Liver (tissue), 9 donors: ENCODE results near the gene SCAMP4. TPM values are rescaled to one million over a fixed set of nuclear protein-coding genes. Genes with fewer than 3 reads are reported as not detected.
"Not testable (repeated sequence)": the region's sequence is repeated elsewhere in the genome, so short reads cannot be mapped to it uniquely, and the experiment has no call there.

Experiments
- DNase-seq: peaks from one replicate; pipeline ENCODE4 v3.0.0-alpha.2; 2017; ENCODE audit warnings: low spot score
- H3K27ac ChIP-seq, 2 donors: one replicate each; pipeline ENCODE4 v1.7.0; 2013; ENCODE audit warnings: inconsistent platforms in 2 of 2, low read length in 2 of 2, control low read depth in 1 of 2, low read depth in 1 of 2, mild to moderate bottlenecking in 1 of 2
- H3K27me3 ChIP-seq, 4 donors: one replicate each; pipeline versions ENCODE4 v1.6.1 to v1.7.0; 2013; ENCODE audit warnings: low read length in 3 of 4, inconsistent platforms in 1 of 4, mild to moderate bottlenecking in 1 of 4, moderate library complexity in 1 of 4; ENCODE audit not compliant: control insufficient read depth in 4 of 4, insufficient read depth in 4 of 4
- H3K36me3 ChIP-seq, 4 donors: one replicate each; pipeline versions ENCODE4 v1.6.1 to v1.7.0; 2013; ENCODE audit warnings: low read length in 3 of 4, mild to moderate bottlenecking in 3 of 4, low read depth in 1 of 4, moderate library complexity in 1 of 4; ENCODE audit not compliant: control insufficient read depth in 4 of 4, insufficient read depth in 3 of 4
- H3K4me1 ChIP-seq, 4 donors: one replicate each; pipeline versions ENCODE4 v1.6.1 to v1.7.0; 2013; ENCODE audit warnings: low read length in 3 of 4, mild to moderate bottlenecking in 3 of 4, moderate library complexity in 1 of 4; ENCODE audit not compliant: control insufficient read depth in 4 of 4, insufficient read depth in 4 of 4
- H3K4me3 ChIP-seq, 3 donors: one replicate each; pipeline versions ENCODE4 v1.6.1 to v1.7.0; 2013; ENCODE audit warnings: low read length in 3 of 3, control low read depth in 1 of 3, low read depth in 1 of 3, mild to moderate bottlenecking in 1 of 3
- H3K9ac ChIP-seq, 2 donors: one replicate each; pipeline ENCODE4 v1.7.0; 2013; ENCODE audit warnings: low read length in 2 of 2, mild to moderate bottlenecking in 2 of 2, moderate library complexity in 2 of 2, control low read depth in 1 of 2, low read depth in 1 of 2
- H3K9me3 ChIP-seq, 4 donors: one replicate each; pipeline versions ENCODE4 v1.6.1 to v1.7.0; 2013; ENCODE audit warnings: low read length in 3 of 4; ENCODE audit not compliant: control insufficient read depth in 4 of 4
- EGR1 ChIP-seq, 2 donors: IDR thresholded peaks; 2 replicates each; pipeline ENCODE4 v1.6.1; 2016 to 2018; ENCODE audit warnings: antibody characterized with exemption in 2 of 2, low read depth in 2 of 2
- FOXA2 ChIP-seq: IDR thresholded peaks from 2 replicates; pipeline ENCODE4 v1.6.1; 2016; ENCODE audit warnings: antibody characterized with exemption
- GABPA ChIP-seq, 2 donors: IDR thresholded peaks in 1 of 2; conservative IDR thresholded peaks in 1 of 2; 2 replicates each; pipeline ENCODE4 v1.6.1; 2016; ENCODE audit warnings: antibody characterized with exemption in 2 of 2, mild to moderate bottlenecking in 1 of 2, moderate library complexity in 1 of 2
- REST ChIP-seq: IDR thresholded peaks from 2 replicates; pipeline ENCODE4 v1.6.1; 2016; ENCODE audit warnings: antibody characterized with exemption, mild to moderate bottlenecking
- SP1 ChIP-seq: IDR thresholded peaks from 2 replicates; pipeline ENCODE4 v1.6.1; 2018; ENCODE audit warnings: antibody characterized with exemption, mild to moderate bottlenecking
- WGBS: extraction: QIAGEN DNeasy Blood & Tissue Kit; methylation state at CpG from one replicate; pipeline ENCODE4 v1.1.7; 2013; 5-methylcytosine and 5-hydroxymethylcytosine counted together
- polyA plus RNA-seq, 2 donors: library from polyadenylated mRNA; stranded (reverse) in 1 of 2; unstranded in 1 of 2; fragments of 200-250 nt in 1 of 2; fragments of >200 nt in 1 of 2; fragmentation: Nextera tagmentation in 1 of 2; extraction: Ambion mirVana in 1 of 2; gene quantifications; one replicate each; pipeline versions ENCODE4 v1.2.1 to v1.2.3, GENCODE V29; 2013 to 2015
- total RNA-seq, 2 donors: library from RNA; depleted of rRNA; stranded (reverse); fragments of >200 nt; gene quantifications; one replicate each; pipeline ENCODE4 v1.2.3, GENCODE V29; 2014
- donor health status: healthy.
- donor health status: healthy.
- donor health status: healthy.
- donor health status: healthy.
- donor health status: healthy.

SCAMP4 gene
- total and polyA plus RNA-seq, 4 donors = 13.0 to 22.1 (median 16.6) TPM

- TF ChIP-seq GABPA (IDR thresholded peaks at IDR 0.05 in 1 of 2, conservative IDR thresholded peaks at IDR 0.05 in 1 of 2) = peak; percentile 83 to 93
- TF ChIP-seq REST = peak; percentile 17
- TF ChIP-seq SP1 = peak; percentile 53
- not testable (repeated sequence) for H3K27me3 ChIP-seq, H3K9me3 ChIP-seq, H3K36me3 ChIP-seq
- WGBS = 23% methylated on average over 46 of the region's 46 CpGs
- DNase-seq = peak; percentile 97
- Histone ChIP-seq H3K9ac (peak within 1 kb of the TSS; percentile 48 to 89), H3K27ac (peak within 1 kb of the TSS; percentile 6 to 74), H3K4me1 (peaks cover 1 to 32% (median 24%) of the 10 kb centered on the region in 4 donors), H3K4me3 (peak within 1 kb of the TSS; percentile 71 to 98 (median 83))
These were observed 19.6 kb upstream of the SCAMP4 start, which contains the start of gene ABHD17A for GRCh38 chr19:1885398-1886119. ABHD17A (minus strand) TSS chr19:1885496; CDS start chr19:1881566, 3,930 bp downstream.

GRCh38 chr19:1886360-1886759 is 18.8 kb upstream of the SCAMP4 start:
- H3K27ac ChIP-seq, H3K4me3 ChIP-seq, H3K27me3 ChIP-seq, DNase-seq, H3K9me3 ChIP-seq, H3K36me3 ChIP-seq, H3K9ac ChIP-seq: not testable (repeated sequence)
- WGBS = 93% methylated on average over 15 of the region's 15 CpGs
- peaks cover 1 to 28% (median 23%) of the 10 kb centered on the region in 4 donors for H3K4me1 ChIP-seq

GRCh38 chr19:1888385-1888784 is 16.8 kb upstream of the SCAMP4 start:
- H3K9ac ChIP-seq = no peak overlapping the region
- 89% methylated on average over 5 of the region's 5 CpGs for WGBS

DNA sequence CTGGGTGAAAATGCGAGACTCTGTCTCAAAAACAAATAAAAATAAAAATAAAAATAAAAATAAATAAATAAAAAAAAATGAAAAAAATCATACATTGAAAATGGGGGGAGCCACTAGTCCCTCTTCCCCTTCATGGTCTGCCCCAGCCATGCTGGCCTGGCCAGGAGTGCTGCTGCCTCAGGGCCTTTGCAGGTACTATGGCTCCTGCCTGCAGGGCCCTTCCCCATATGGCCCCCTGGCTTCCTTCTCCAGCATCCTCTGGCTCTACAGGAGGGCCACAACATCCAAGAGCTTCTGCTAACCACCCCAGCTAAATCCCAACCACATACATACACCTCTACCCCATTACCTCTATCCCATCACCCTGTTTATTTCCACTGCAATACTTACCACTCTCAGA is 15.3 kb upstream of the SCAMP4 start:
- Histone ChIP-seq H3K27me3 (no peaks in the 10 kb centered on the region), H3K27ac (no peak overlapping the region), H3K4me3 (no peak overlapping the region), H3K4me1 (no peaks in the 10 kb centered on the region), H3K36me3 (no peaks in the 10 kb centered on the region), H3K9ac (no peak overlapping the region), H3K9me3 (no peaks in the 10 kb centered on the region)
- no peak for TF ChIP-seq FOXA2
- DNase-seq = no peak
- 98% methylated on average over 1 of the region's 1 CpG for WGBS

More at GRCh38 chr19:1888385-1888784, 16.8 kb upstream of the SCAMP4 start:
- TF ChIP-seq EGR1 (IDR thresholded peaks at IDR 0.05; ENCODE audit: low read depth in 2 of 2) = no peak
- no peaks in the 10 kb centered on the region for H3K36me3 ChIP-seq
- H3K27ac ChIP-seq = no peak overlapping the region
- no peak overlapping the region for H3K4me3 ChIP-seq
- peaks cover 1 to 14% (median 13%) of the 10 kb centered on the region in 4 donors for H3K4me1 ChIP-seq
- DNase-seq = no peak
- no peaks in the 10 kb centered on the region for H3K27me3 ChIP-seq
- no peaks in the 10 kb centered on the region for H3K9me3 ChIP-seq
